HTR-8/SVneo (cell line): ENCODE data around the gene PROSER2.

Source experiments
- DNase-seq: peaks from one replicate; pipeline ENCODE4 v3.0.0; 2011; ENCODE audit warnings: low spot score, mixed read lengths; ENCODE audit not compliant: insufficient read length
- FAIRE-seq: peaks from 2 replicates; lab custom pipeline; 2011; peaks lifted over from hg19 to GRCh38; lab: Jason Lieb, UNC

Gene PROSER2

DNA sequence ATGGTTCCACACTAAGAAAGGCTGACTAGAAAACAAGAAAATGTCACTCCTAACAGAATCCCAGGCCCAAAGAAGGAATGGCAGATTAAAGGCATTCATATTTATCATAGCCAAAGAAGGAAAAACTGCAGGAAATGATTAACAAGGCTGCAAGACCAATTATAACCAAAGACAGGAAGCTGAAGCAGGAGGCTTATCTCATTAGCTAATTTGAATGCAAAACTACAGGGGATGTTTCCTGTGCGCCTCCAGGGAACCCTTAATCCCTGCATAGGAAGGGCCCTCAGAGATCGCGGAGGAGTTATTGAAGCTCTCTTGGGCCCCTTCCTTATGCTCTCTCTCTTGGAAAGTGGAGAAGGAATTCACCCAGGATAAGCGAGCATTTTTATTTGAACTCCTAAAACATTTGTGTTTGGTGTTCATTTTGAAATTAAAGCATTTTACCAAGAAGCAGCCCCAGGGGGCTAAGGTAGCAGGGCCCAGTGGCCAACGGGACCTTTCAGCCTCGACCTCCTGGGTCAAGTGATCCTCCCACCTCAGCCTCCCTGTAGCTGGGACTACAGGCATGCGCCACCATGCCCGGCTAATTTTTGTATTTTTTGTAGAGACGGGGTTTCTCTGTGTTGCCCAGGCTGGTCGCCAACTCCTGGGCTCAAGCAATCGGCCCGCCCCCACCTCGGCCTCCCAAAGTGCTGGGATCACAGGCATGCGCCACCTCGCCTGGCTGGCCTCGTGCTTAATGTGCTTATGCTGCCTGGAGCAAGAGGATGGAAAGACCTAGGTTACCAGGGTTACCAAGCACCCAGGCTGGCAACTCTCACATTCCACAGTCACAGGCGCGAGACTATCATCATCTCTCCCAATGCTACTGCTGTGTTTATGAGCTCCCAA is 24.1 kb upstream of the PROSER2 start:
- no peak for DNase-seq
- FAIRE-seq, result no peak

DNA sequence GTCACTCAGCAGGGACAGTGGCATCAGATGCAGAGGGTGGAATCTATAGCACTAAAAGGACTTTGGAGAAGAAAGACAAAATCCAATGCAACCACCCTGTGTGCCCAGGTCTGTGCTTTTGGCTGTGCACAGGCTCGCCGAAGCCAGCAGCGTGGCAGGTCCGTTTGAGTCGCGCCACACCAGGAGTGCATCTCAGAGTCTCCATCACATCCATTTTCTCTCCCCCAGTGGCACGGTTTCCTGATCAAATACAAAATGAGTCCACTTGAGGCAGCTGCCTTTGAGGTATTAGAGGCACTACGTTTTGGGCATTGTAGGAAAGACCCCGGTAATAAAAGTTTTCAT is 23.4 kb upstream of the PROSER2 start:
- DNase-seq (no peak), FAIRE-seq (no peak)

DNA sequence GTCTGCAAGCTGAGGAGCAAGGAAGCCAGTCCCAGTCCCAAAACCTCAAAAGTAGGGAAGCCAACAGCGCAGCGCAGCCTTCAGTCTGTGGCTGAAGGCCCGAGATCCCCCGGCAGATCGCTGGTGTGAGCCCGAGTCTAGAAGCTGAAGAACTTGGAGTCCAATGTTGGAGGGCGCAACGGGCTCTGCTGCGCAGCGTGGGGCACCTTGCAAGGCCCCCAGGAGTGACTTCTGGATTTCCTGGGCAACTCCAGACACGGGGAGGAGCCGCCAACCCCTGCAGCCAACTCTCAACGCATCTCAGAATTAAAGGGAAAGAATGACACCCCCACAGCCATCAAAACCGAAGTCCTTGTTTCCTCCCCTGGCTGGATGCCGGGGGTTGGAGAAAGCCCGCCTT is 18.8 kb upstream of the PROSER2 start:
- no peak for DNase-seq
- no peak for FAIRE-seq

DNA sequence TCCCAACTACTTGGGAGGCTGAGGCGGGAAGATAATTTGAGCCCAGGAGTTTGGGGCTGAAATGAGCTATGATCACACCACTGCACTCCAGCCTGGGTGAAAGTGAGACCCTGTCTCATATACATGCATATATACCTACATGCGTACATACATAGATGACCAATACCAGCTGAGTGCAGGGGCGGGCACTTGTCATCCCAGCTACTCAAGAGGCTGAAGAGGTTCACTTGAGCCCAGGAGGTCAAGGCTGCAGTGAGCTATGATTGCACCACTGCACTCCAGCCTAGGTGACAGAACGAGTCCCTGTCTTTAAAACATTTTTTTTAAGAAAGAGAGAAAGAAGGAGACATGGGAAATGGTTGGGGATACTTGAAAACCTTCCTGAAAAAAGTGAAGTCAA is 17.4 kb upstream of the PROSER2 start:
- FAIRE-seq (no peak), DNase-seq (no peak)

DNA sequence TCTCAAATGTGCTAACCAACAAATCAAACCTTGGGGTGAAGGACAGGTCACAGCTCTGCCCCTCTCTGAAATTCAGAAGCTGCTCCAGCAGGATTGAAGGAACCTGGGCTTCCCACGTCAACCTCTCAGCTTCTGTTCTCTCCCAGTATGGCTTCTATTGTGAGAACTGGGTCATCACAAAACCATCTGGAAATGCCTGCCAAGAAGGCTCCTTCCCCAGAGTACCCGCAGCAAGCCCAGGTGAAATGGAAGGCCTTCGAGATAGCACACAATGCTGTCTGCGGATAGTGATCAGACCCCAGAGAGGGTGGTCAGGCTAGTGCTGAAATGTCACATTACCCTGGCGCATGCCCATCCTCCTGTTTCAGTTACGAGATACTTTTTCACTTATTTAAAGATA is 16.4 kb upstream of the PROSER2 start:
- FAIRE-seq (no peak), DNase-seq (no peak)

DNA sequence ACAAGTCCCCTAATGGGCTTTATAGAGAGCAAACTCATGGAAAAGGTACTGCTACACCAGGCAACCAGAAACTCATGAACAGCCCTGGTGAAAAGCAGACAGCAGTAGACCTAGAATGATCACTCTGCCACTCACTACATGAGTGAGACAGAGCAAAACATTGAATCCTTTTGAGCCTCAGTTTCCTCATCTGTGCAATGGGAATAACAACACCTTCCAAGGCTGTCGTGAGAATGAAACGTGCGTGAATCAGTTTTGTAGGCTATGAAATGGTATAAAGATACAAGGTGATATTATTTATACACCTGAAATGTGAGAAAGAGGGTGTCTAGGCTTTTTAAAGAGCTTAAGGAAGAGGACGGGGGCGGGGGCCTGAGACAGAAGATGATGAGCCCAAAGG is 14.3 kb upstream of the PROSER2 start:
- DNase-seq (no peak), FAIRE-seq (no peak)

DNA sequence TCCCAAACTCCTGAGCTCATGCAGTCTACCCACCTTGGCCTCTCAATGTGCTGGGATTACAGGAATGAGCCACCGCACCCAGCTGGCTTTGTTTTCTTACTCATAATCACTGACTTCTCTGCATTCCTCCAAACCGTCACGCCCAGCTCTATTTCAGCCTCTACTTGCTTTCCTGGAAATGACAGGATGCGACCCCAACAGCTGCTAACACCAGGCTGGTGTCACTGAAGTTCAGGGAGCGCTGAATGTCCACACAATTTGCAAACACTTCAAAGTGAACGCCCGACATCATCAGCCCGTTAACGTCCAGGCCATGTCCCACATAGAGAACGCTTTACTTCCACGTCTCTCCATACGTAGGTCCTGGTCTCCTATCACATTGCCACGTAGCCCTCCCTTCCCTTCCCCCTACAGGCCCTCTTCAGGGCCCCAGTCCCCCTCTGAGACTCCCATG is 12.8 kb upstream of the PROSER2 start:
- DNase-seq (no peak), FAIRE-seq (peak; percentile 55)

DNA sequence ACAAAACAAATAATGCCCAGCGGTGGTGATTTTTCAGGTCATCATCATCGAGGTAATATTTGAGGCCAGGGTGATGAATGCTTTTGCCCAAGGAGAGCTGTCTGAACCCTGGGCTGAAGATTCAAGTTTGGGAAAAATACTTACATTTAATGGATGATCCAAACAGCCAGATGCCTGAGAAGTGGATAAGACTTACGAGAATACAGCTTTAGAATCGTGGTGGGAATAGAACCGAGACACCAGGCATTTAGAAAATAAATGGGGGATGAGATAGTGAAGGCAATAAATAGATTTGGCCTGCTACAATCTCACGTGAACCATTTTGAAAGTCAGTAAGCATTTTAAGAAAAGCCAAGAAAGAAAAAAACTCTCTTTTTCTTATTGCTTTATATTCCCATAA is 12.2 kb upstream of the PROSER2 start:
- DNase-seq (no peak), FAIRE-seq (no peak)

DNA sequence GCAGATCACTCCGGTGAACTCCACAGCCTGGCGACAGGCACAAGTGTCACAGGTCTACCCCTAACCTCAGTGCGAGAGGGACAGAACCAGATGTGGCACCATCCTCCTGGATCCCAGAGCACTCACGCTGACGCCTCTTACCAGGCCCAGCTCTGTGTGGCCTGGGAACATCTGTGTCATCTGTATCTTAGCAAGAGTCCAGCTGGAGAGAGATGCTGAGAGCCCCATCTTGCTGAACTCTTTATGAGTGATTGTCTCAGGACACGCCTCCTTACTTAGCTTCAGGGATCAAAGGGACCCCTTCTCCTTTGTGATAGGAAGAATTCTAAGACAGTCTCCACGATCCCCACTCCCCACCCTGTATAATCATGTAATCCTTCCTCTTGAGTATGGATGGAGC is 10.0 kb upstream of the PROSER2 start:
- DNase-seq (no peak), FAIRE-seq (no peak)

DNA sequence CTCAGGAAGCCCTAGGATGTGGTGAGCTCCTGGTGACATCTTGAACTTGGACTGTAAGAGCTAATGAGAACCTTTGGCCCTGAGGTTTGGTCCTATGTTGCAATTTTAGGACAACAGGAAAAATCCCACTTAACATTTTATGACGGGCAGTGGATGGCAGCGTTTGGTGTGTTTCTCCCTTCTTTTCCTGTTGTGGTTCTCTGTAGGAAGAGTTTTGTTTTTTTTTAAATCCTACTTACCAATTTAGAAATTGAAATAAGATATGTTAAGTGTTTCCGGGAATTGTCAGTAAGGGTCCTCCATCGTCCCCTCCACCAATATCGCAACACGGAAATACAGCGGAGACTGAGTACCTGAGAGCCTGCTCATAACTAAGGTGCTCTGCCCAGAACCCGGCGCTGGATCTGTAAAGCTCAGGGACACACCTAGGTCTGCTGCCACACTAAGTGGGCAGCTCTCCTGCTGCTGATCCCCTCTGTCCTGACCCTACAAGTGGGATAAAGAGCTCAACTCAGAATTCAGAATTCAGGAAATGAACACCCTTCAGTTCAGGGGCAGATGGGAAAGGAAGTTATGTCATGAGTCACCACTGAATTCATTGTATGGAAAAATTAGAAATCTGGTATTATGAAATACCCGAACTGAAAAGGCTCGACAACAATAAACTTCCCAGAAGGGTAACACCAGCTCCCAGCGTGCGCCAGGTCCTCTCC is 9.1 kb upstream of the PROSER2 start:
- DNase-seq (no peak), FAIRE-seq (no peak)

DNA sequence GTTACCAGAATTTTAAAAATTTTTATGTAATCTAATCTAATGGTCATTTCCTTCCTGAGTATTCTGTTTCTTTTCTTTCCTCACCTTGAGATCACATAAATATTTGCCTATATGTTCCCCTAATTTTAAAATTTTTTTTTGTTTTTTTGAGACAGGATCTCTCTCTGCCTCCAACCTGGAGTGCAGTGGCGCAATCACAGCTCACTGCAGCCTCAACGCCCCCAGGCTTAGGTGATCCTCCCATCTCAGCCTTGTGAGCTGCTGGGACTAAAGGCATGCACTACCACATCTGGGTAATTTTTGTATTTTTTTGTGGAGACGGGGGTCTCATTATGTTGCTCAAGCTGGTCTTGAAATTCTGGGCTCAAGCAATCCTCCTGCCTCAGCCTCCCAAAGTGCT is 4.1 kb upstream of the PROSER2 start:
- no peak for DNase-seq
- FAIRE-seq, result no peak

DNA sequence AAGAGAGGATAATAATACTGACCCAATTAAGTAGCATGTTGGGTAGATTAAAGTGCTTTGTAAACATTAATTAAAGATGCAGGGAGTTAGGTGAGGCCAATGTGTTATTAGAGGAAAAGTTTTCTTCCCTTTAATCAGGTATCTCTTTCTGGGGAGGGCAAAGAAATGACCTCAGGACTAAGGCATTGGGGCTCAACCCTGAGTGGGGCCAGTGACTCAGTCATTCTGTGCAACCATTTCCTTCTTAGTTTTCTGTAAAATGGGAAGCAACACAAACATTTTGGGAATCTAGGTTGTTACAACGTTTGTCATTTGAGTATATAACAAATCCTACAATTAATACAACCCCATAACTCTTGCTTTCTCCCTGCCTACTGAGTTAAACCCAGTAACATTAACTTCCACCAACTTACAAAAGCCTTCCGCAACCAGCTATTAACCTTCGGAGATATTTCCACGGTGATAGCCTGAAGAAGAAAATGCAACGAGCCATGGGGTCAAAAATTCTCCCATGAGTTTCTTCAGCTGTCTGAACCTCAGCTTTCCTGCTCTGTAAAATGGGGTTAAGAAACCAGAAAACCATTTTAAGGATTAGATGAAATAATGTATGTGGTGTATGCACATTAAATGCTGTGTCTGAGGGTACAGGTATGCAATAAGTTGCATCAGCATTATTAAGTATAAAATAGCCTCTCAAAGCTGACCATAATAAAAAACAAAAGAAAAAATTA is 965 bp upstream of the PROSER2 start:
- FAIRE-seq (no peak), DNase-seq (no peak)

DNA sequence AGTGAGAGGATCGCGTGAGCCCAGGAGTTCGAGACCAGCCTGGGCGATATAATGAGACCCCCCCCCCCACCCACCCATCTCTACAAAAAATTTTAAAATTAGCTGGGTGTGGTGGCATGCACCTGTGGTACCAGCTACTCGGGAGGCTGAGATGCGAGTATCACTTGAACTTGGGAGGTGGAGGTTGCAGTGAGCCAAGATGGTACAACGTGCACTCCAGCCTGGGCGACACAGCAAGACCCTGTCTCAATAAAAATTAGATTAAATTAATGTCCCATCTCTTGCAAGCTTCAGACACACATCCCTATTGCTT is 391 bp upstream of the PROSER2 start:
- FAIRE-seq, result no peak

DNA sequence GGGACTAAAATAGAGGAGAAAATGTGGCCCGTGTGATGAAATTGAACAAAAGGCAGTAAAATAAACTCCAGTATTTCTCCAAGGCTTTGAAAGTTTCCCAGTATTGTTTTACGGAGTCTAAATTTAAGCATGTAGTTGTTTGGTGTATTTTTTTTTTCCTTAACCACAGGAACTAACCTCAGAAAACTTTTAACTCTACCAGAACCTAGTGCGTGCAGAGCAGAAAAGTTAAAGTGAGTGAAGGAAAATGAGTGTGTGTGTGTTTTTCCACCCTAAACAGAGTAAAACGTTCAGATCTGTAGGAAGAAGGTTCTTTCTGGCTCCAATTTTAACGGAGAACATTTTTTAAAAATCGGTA is 812 bp downstream of the PROSER2 start:
- FAIRE-seq (no peak), DNase-seq (no peak)

More for the DNA sequence above, 391 bp upstream of the PROSER2 start:
- no peak for DNase-seq

DNA sequence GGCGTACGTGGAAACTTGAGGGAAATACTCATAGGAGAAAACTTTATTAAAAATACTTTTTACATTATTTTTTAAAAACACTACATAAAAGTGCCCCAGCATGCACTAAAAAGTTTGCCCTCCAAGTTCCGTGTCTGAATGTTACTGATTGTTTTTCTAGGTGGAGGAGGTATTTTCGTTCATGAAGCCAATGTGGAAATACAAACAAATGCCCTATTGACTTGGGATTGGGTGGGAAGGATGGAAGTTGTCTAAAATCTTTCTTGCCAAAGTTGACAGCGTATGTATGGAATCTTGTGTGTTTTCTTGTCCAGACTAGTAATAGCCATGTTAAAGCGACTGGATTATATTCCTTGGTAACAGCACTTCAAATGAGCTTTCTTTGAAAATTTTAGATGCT is 1.2 kb downstream of the PROSER2 start:
- no peak for DNase-seq
- no peak for FAIRE-seq

DNA sequence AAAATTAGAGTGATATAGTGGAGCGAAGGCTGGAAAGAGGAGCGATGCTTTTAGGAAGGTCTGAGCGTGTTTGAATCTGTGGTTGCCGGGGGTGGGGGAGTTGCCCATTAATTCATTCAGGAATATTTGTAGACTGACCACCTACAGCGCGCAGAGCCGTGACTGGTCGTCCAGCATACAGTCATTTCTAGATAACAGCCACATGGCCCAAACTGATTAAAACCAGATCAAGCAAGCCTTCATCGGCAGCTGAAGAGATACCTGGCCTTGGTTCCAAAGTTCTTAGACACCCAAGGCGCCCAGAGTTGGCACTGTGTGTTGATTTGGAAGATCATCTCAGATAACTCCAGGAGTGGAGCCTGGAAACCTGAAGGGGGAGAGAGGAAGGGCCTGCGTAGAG is 1.7 kb downstream of the PROSER2 start:
- FAIRE-seq, result no peak
- no peak for DNase-seq

DNA sequence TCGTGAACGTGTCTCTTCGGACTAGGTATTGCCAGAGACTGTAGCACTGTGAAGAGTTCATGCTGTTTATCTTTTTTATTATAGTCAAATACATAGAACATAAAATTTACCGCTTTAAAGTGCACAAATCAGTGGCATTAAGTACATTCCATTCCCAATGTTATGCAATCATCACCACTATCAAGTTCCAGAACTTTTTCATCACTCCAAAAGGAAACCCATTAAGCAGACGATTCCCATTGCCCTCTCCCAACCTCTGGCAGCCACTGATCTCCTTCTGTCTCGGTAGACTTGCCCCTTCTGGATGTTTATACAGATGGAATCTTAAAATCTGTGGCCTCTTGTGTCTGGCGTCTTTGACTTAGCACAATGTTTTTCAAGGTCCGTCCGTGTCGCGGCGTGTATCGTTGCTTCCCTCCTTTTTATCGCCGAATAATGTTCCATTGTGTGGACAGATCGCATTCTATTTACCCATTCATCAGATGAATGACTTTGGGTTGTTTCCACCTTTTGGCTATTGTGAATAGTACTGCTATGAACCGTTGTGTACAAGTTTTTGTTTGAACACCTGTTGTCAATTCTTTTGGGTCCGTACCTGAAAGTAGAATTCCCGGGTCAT is 2.7 kb downstream of the PROSER2 start:
- DNase-seq (no peak), FAIRE-seq (no peak)

DNA sequence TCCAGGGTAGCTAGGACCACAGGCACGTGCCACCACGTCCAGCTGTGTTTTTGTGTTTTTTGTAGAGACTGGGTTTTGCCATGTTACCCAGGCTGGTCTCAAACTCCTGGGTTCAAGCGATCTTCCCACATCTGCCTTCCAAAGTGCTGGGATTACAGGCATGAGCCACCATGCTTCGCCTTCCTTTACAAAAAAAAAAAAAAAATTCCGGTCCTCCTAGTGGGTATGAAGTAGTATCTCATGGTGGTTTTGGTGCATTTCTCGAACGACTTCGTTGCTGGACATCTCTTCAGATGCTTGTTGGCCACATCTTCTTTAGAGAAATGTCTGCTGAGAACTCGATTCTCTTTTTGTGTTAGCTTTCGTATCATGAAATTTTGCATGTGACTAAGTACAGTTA is 3.9 kb downstream of the PROSER2 start:
- FAIRE-seq (no peak), DNase-seq (no peak)

DNA sequence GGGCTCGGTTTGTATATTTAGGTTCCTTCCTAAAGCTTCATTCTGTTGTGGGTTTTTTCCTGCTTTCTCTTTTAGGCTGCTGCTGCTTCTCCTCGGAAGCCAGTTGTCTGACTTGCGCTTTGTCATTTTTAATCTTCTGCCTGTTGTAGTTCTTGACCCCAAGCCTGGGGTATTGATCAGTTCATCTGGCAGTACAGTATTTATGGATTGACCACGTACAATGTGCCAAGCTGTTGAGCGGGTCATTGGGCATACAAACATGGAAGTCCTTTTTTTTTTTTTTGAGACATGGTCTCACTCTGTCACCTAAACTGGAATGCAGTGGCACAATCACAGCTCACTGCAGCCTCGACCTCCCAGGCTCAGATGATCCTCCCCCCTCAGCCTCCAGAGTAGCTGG is 4.3 kb downstream of the PROSER2 start:
- DNase-seq (no peak), FAIRE-seq (no peak)

DNA sequence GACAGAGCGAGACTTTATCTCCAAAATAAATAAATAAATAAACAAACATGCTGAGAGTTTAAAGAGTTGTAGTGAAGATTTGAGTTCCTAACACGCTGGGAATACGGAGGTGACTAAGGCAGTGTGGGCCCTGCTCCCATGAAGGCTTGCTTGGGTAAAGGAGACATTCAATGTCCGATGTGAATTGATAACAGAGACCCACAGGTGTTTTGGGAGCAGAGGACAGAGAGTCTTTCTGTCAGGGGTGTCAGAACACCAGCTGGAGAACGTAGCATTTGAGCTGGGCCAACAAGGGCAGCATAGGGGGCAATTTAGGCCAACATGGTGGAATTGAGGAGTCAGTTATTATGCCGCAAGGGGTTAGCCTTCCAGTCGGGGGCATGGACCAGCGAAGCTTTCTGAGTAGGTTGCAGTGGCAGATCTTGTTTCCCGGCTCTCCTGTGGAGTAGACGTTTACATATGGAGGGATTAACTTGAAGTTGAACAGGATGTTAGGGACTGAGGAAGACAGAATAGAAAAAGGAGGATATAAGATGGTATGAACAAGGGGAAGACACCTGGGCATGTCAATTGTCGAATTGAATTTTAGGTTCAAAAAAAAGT is 5.6 kb downstream of the PROSER2 start:
- DNase-seq (no peak), FAIRE-seq (no peak)
